Measurements from ENCODE around the gene KTN1.

GRCh38 chr14:55650992-55651391 lies 71.0 kb downstream of the KTN1 start:
- TF ChIP-seq SUZ12 (IDR thresholded peaks at IDR 0.05) (no peak), ELF4 (IDR thresholded peaks at IDR 0.05) (no peak), TARDBP (IDR thresholded peaks at IDR 0.05) (no peak), PKNOX1 (IDR thresholded peaks at IDR 0.05) (no peak), SP1 (IDR thresholded peaks at IDR 0.05) (no peak), HDGF (IDR thresholded peaks at IDR 0.05; ENCODE audit: borderline replicate concordance) (no peak), CTBP1 (IDR thresholded peaks at IDR 0.05; ENCODE audit: borderline replicate concordance) (no peak), NFRKB (IDR thresholded peaks at IDR 0.05) (no peak), LEF1 (IDR thresholded peaks at IDR 0.05; ENCODE audit: borderline replicate concordance) (no peak), BHLHE40 (IDR thresholded peaks at IDR 0.05; ENCODE audit: borderline replicate concordance) (no peak), FOXM1 (IDR thresholded peaks at IDR 0.05; ENCODE audit: borderline replicate concordance) (no peak)

Measured in HEK293T (cell line).